Adrenal gland (tissue), 5 donors: Measurements from ENCODE around the gene FAM83D.

Experiments used
- POLR2A ChIP-seq, 2 donors: fragments of 450-650 bp; IDR thresholded peaks; one replicate each; pipeline ENCODE4 v1.6.1; 2017; ENCODE audit warnings: antibody characterized with exemption in 2 of 2, mild to moderate bottlenecking in 2 of 2, moderate library complexity in 1 of 2
- TF ChIP-seq, protein P1 (sequence below), 6 experiments: fragments of 450-650 bp in 4 of 6; fragments of 200-600 bp in 2 of 6; sonication (generic) in 1 of 6; IDR thresholded peaks; 1 replicate in 5 of 6; 2 replicates in 1 of 6; pipeline versions ENCODE4 v1.5.1 to v1.8.0; 2016 to 2021; ENCODE audit warnings: antibody characterized with exemption in 6 of 6, mild to moderate bottlenecking in 2 of 6, moderate library complexity in 1 of 6
- donor health status: DM: no; HTN: no; CAD: no.

GRCh38 chr20:38962928-38963401 lies 36.7 kb downstream of the FAM83D start:
- TF ChIP-seq, protein P1, sequence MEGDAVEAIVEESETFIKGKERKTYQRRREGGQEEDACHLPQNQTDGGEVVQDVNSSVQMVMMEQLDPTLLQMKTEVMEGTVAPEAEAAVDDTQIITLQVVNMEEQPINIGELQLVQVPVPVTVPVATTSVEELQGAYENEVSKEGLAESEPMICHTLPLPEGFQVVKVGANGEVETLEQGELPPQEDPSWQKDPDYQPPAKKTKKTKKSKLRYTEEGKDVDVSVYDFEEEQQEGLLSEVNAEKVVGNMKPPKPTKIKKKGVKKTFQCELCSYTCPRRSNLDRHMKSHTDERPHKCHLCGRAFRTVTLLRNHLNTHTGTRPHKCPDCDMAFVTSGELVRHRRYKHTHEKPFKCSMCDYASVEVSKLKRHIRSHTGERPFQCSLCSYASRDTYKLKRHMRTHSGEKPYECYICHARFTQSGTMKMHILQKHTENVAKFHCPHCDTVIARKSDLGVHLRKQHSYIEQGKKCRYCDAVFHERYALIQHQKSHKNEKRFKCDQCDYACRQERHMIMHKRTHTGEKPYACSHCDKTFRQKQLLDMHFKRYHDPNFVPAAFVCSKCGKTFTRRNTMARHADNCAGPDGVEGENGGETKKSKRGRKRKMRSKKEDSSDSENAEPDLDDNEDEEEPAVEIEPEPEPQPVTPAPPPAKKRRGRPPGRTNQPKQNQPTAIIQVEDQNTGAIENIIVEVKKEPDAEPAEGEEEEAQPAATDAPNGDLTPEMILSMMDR (IDR thresholded peaks at IDR 0.05) = no peak
- TF ChIP-seq POLR2A (IDR thresholded peaks at IDR 0.05) = no peak
